HepG2 (cell line): Measurements from ENCODE around the gene HADH. TPM values are rescaled to one million over a fixed set of nuclear protein-coding genes. Genes with fewer than 3 reads are reported as not detected.
A peak's percentile ranks its signal among the peaks of the same experiment; 100 is the strongest.

Source experiments
- ATAC-seq: fragments of 200-7000 bp; cut with Tn5 transposase; 3 replicates; pipeline ENCODE4 v1.9.1; 2020; ENCODE audit warnings: mild to moderate bottlenecking, moderate library complexity
- BruUV-seq: library from RNA; stranded (reverse); fragments of 400-500 nt; replicated peaks from 2 replicates; lab custom pipeline; 2021; lab: Mats Ljungman, UMichigan
- CTCF ChIA-PET: fragments of 300-600 bp; formaldehyde crosslinking; extraction: SDS; loops from one replicate; lab custom pipeline; 2021; ENCODE audit warnings: low total read pairs, inconsistent platforms, low intra/inter-chr PET ratio; lab: Yijun Ruan, JAX
- POLR2A ChIA-PET: fragments of 350-600 bp; sonication (Branson Sonifier 250); formaldehyde crosslinking; loops from one replicate; lab custom pipeline; 2020; ENCODE audit warnings: antibody characterized with exemption, inconsistent platforms; lab: Yijun Ruan, JAX
- DNase-seq: peaks from one replicate; pipeline ENCODE4 v3.0.0-alpha.2; 2015; ENCODE audit warnings: low spot score
- FAIRE-seq: peaks from 3 replicates; lab custom pipeline; 2011; peaks lifted over from hg19 to GRCh38; lab: Jason Lieb, UNC
- H2AFZ ChIP-seq: one replicate; pipeline ENCODE4 v1.6.1; 2011; ENCODE audit warnings: low read length, inconsistent platforms
- H3K27ac ChIP-seq: fragments of 300-600 bp; 3 replicates; pipeline ENCODE4 v1.8.0; 2011; ENCODE audit warnings: mixed run types, mild to moderate bottlenecking, mixed read lengths, low read length, inconsistent platforms; ENCODE audit not compliant: insufficient read depth; ENCODE audit errors: extremely low read length
- H3K27me3 ChIP-seq, 2 experiments: fragments of 200-600 bp in 1 of 2; 2 replicates in 1 of 2; 3 replicates in 1 of 2; pipeline versions ENCODE4 v1.6.0 to v1.8.0; 2011; ENCODE audit warnings: low read length in 2 of 2, mild to moderate bottlenecking in 2 of 2, moderate library complexity in 2 of 2, inconsistent platforms in 1 of 2; ENCODE audit not compliant: insufficient read depth in 2 of 2, control insufficient read depth in 1 of 2
- H3K36me3 ChIP-seq, 2 experiments: fragments of 200-600 bp in 1 of 2; replicated peaks in 1 of 2; 2 replicates in 1 of 2; 3 replicates in 1 of 2; pipeline versions ENCODE4 v1.5.1 to v1.8.0; 2011; ENCODE audit warnings: low read length in 2 of 2, inconsistent platforms in 1 of 2; ENCODE audit not compliant: insufficient read depth in 2 of 2, control insufficient read depth in 1 of 2
- H3K4me1 ChIP-seq: 2 replicates; pipeline ENCODE4 v1.5.1; 2012; ENCODE audit warnings: low read length, inconsistent platforms; ENCODE audit not compliant: insufficient read depth
- H3K4me2 ChIP-seq: 2 replicates; pipeline ENCODE4 v1.6.0; 2011; ENCODE audit warnings: low read depth, low read length, inconsistent platforms
- H3K4me3 ChIP-seq, 3 experiments: fragments of 200-600 bp in 1 of 3; sonication (generic), shearing (Covaris generic) in 1 of 3; replicated peaks in 1 of 3; 2 replicates each; pipeline ENCODE4 v1.5.1; 2011 to 2016; ENCODE audit warnings: low read length in 3 of 3, inconsistent platforms in 2 of 3, low read depth in 2 of 3, mild to moderate bottlenecking in 2 of 3, control low read depth in 1 of 3, mixed read lengths in 1 of 3; ENCODE audit not compliant: insufficient read depth in 1 of 3
- H3K79me2 ChIP-seq: one replicate; pipeline ENCODE4 v1.6.1; 2011; ENCODE audit warnings: low read length, inconsistent platforms; ENCODE audit not compliant: insufficient read depth
- H3K9ac ChIP-seq: 2 replicates; pipeline ENCODE4 v1.6.0; 2011; ENCODE audit warnings: mild to moderate bottlenecking, low read depth, low read length, inconsistent platforms; ENCODE audit not compliant: insufficient read depth
- H3K9me3 ChIP-seq: 2 replicates; pipeline ENCODE4 v1.5.1; 2012; ENCODE audit warnings: mild to moderate bottlenecking, low read length
- H4K20me1 ChIP-seq: 2 replicates; pipeline ENCODE4 v1.6.0; 2011; ENCODE audit warnings: inconsistent platforms, mild to moderate bottlenecking, low read length, moderate library complexity; ENCODE audit not compliant: insufficient read depth
- HOXD1 ChIP-seq: sonication (generic); formaldehyde crosslinking; IDR thresholded peaks from 2 replicates; pipeline ENCODE4 v1.5.0; 2020; ENCODE audit warnings: missing genetic modification reagents
- NCOR1 ChIP-seq: fragments of 200-600 bp; sonication (generic); IDR thresholded peaks from 2 replicates; pipeline ENCODE4 v1.7.0; 2017; ENCODE audit warnings: antibody characterized with exemption, low read length, borderline replicate concordance
- NFE2L1 ChIP-seq: sonication (generic); formaldehyde crosslinking; IDR thresholded peaks from 2 replicates; pipeline ENCODE4 v1.4.0; 2020; ENCODE audit warnings: missing genetic modification reagents, mild to moderate bottlenecking, borderline replicate concordance
- SETDB1 ChIP-seq: sonication (generic); formaldehyde crosslinking; IDR thresholded peaks from 2 replicates; pipeline ENCODE4 v1.5.1; 2020; ENCODE audit warnings: missing genetic modification reagents, mild to moderate bottlenecking, borderline replicate concordance
- ZFP36 ChIP-seq: fragments of 150-350 bp; IDR thresholded peaks from 2 replicates; pipeline ENCODE4 v1.6.1; 2018; ENCODE audit warnings: borderline replicate concordance, low read length, low read depth; ENCODE audit not compliant: partially characterized antibody
- ZNF644 ChIP-seq: IDR thresholded peaks from 2 replicates; pipeline ENCODE4 v1.6.1; 2016; ENCODE audit warnings: low read depth
- ZZZ3 ChIP-seq: sonication (generic); formaldehyde crosslinking; IDR thresholded peaks from 2 replicates; pipeline ENCODE4 v1.4.0; 2020; ENCODE audit warnings: missing genetic modification reagents, mild to moderate bottlenecking, borderline replicate concordance
- WGBS: methylation state at CpG from one replicate; pipeline ENCODE4 v1.1.6; 2017; ENCODE audit warnings: low lambda C conversion rate; 5-methylcytosine and 5-hydroxymethylcytosine counted together
- in situ Hi-C: cut with HindIII; loops from 2 replicates; pipeline ENCODE4 v1.10.0; 2017; ENCODE audit warnings: low pct_unique_long_range_greater_than_20kb; ENCODE audit not compliant: extremely low pct_ligation_motif_present
- intact Hi-C: fragments of 100-400 bp; cut with micrococcal nuclease; formaldehyde crosslinking; loops from one replicate; pipeline ENCODE4 v1.10.0; 2022; ENCODE audit not compliant: unreplicated experiment
- polyA plus RNA-seq, 8 experiments: library from polyadenylated mRNA; depleted of rRNA in 3 of 8; stranded (reverse) in 7 of 8; unstranded in 1 of 8; fragments of >200 nt; fragmentation: Illumina TruSeq in 4 of 8; extraction: Trizol in 4 of 8; gene quantifications; 2 replicates each; pipeline versions ENCODE4 v1.2.1 to v1.2.3, GENCODE V29; 2011 to 2016; ENCODE audit warnings: low read depth in 4 of 8, missing spikeins in 1 of 8, mixed read lengths in 1 of 8; ENCODE audit not compliant: insufficient read depth in 1 of 8
- total RNA-seq, 5 experiments: library from RNA; depleted of rRNA; stranded (reverse); fragments of >200 nt; fragmentation: Illumina TruSeq; extraction: Trizol; gene quantifications; 2 replicates each; pipeline ENCODE4 v1.2.3, GENCODE V29; 2016; ENCODE audit warnings: low read depth in 1 of 5
- TF ChIP-seq, protein P1 (sequence below): sonication (generic); formaldehyde crosslinking; IDR thresholded peaks from 2 replicates; pipeline ENCODE4 v1.5.0; 2020; ENCODE audit warnings: missing genetic modification reagents, mild to moderate bottlenecking, borderline replicate concordance
- TF ChIP-seq, protein P2 (sequence below): sonication (generic); formaldehyde crosslinking; IDR thresholded peaks from 2 replicates; pipeline ENCODE4 v1.4.0; 2020; ENCODE audit warnings: missing genetic modification reagents
- TF ChIP-seq, protein P3 (sequence below): sonication (generic); formaldehyde crosslinking; IDR thresholded peaks from 2 replicates; pipeline ENCODE4 v1.5.1; 2020; ENCODE audit warnings: mild to moderate bottlenecking, missing genetic modification reagents

HADH gene
- total and polyA plus RNA-seq, 2 of the 13 experiments (the other 11 are each of a cell fraction or from before 2014, with no cell fraction given), result 29.6 to 33.9 TPM

DNA sequence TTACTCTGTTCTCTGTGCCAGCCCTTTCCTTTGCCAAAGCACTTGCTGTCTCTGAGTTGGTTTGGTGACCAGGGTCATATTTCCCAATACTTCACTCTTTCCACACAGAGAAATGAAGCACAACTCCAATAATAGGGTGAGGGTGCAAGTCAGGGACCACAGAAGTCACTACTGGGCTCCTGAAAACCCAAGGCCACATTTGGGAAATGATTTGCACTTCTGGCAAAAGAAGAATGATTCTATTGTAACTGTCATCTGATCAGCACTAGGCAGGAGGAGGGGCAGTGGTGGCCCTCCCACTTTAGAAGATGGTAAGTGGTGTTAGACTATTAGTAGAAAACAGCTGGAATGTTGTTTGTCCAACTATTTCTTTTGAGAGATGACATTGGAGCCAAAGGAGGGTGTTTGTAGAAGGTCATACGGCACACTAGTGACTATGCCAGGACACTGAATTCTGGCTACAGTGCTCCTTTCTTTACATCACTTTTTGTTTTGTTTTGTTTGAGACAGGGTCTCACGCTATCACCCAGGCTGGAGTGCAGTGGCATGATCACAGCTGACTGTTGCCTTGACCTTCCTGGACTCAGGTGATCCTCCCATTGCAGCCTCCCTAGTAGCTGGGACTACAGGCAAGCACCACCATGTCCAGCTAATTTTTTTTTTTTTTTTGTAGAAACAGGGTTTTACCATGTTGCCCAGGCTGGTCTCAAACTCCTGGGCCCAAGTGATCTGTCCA lies 10.8 kb upstream of the HADH start:
- Histone ChIP-seq H2AFZ (no peak overlapping the region), H3K4me1 (peaks cover 19% of the 10 kb centered on the region), H4K20me1 (no peaks in the 10 kb centered on the region), H3K4me2 (peak overlapping the region; percentile 59), H3K27me3 (no peaks in the 10 kb centered on the region), H3K9me3 (peaks cover 11% of the 10 kb centered on the region; the same call in 1 of the 2 replicates), H3K27ac (peak overlapping the region; percentile 56), H3K4me3 (peak overlapping the region in 1 of 3 experiments; percentile 14; a peak in 1 of 6 replicates), H3K36me3 (no peaks in the 10 kb centered on the region), H3K9ac (no peak overlapping the region), H3K79me2 (no peaks in the 10 kb centered on the region)
- intact Hi-C loops, result no loop called here
- no TSS peak for BruUV-seq
- ChIA-PET POLR2A (interaction anchor here (1.0 to 1.7 kb wide), 2 partner anchors 12 to 13 kb away, joined by 3 to 4 read pairs; no protein-coding TSS in a partner anchor), CTCF (no interaction called here)
- WGBS, result 7% methylated on average over 2 of the region's 2 CpGs
- peak; percentile 92 for ATAC-seq
- peak; percentile 82 for FAIRE-seq
- DNase-seq, result peak; percentile 88
- in situ Hi-C loops, result no loop called here
- TF ChIP-seq, protein P1, sequence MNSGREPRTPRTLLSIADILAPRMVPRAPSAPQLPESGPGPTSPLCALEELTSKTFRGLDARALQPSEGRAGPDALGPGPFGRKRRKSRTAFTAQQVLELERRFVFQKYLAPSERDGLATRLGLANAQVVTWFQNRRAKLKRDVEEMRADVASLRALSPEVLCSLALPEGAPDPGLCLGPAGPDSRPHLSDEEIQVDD (CRISPR knock-in tag), result no peak
- no peak; the same call in 1 of the 2 replicates for TF ChIP-seq NCOR1
- no peak for TF ChIP-seq NFE2L1 (CRISPR knock-in tag)
- no peak for TF ChIP-seq SETDB1
- TF ChIP-seq, protein P2, sequence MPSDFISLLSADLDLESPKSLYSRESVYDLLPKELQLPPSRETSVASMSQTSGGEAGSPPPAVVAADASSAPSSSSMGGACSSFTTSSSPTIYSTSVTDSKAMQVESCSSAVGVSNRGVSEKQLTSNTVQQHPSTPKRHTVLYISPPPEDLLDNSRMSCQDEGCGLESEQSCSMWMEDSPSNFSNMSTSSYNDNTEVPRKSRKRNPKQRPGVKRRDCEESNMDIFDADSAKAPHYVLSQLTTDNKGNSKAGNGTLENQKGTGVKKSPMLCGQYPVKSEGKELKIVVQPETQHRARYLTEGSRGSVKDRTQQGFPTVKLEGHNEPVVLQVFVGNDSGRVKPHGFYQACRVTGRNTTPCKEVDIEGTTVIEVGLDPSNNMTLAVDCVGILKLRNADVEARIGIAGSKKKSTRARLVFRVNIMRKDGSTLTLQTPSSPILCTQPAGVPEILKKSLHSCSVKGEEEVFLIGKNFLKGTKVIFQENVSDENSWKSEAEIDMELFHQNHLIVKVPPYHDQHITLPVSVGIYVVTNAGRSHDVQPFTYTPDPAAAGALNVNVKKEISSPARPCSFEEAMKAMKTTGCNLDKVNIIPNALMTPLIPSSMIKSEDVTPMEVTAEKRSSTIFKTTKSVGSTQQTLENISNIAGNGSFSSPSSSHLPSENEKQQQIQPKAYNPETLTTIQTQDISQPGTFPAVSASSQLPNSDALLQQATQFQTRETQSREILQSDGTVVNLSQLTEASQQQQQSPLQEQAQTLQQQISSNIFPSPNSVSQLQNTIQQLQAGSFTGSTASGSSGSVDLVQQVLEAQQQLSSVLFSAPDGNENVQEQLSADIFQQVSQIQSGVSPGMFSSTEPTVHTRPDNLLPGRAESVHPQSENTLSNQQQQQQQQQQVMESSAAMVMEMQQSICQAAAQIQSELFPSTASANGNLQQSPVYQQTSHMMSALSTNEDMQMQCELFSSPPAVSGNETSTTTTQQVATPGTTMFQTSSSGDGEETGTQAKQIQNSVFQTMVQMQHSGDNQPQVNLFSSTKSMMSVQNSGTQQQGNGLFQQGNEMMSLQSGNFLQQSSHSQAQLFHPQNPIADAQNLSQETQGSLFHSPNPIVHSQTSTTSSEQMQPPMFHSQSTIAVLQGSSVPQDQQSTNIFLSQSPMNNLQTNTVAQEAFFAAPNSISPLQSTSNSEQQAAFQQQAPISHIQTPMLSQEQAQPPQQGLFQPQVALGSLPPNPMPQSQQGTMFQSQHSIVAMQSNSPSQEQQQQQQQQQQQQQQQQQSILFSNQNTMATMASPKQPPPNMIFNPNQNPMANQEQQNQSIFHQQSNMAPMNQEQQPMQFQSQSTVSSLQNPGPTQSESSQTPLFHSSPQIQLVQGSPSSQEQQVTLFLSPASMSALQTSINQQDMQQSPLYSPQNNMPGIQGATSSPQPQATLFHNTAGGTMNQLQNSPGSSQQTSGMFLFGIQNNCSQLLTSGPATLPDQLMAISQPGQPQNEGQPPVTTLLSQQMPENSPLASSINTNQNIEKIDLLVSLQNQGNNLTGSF (CRISPR knock-in tag), result no peak
- TF ChIP-seq ZNF644 (CRISPR knock-in tag), result 0 out of 2 replicates have a peak, but pooled peaks have one; percentile 2
- TF ChIP-seq, protein P3, sequence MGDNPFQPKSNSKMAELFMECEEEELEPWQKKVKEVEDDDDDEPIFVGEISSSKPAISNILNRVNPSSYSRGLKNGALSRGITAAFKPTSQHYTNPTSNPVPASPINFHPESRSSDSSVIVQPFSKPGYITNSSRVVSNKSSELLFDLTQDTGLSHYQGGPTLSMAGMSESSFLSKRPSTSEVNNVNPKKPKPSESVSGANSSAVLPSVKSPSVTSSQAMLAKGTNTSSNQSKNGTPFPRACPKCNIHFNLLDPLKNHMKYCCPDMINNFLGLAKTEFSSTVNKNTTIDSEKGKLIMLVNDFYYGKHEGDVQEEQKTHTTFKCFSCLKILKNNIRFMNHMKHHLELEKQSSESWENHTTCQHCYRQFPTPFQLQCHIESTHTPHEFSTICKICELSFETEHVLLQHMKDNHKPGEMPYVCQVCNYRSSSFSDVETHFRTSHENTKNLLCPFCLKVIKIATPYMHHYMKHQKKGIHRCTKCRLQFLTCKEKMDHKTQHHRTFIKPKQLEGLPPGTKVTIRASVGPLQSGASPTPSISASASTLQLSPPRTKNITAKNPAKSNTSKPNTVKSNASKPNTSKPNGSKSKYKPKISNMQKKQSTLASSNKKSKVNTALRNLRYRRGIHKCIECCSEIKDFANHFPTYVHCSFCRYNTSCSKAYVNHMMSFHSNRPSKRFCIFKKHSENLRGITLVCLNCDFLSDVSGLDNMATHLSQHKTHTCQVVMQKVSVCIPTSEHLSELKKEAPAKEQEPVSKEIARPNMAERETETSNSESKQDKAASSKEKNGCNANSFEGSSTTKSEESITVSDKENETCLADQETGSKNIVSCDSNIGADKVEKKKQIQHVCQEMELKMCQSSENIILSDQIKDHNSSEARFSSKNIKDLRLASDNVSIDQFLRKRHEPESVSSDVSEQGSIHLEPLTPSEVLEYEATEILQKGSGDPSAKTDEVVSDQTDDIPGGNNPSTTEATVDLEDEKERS (CRISPR knock-in tag), result no peak
- TF ChIP-seq ZZZ3 (CRISPR knock-in tag), result no peak
- TF ChIP-seq HOXD1 (CRISPR knock-in tag), result no peak
- no peak for TF ChIP-seq ZFP36
